Retinal pigment epithelial cell (primary cell): ENCODE data around the gene ADAMTS12.

ENCODE experiments used
- DNase-seq: peaks from one replicate; pipeline ENCODE4 v3.0.0-alpha.2; 2010; ENCODE audit warnings: low read depth
- H3K4me3 ChIP-seq: 2 replicates; pipeline ENCODE4 v1.5.1; 2011; ENCODE audit warnings: mild to moderate bottlenecking, low read length, control low read depth, moderate library complexity
- CTCF ChIP-seq: conservative IDR thresholded peaks from 2 replicates; pipeline ENCODE4 v1.5.1; 2011; ENCODE audit warnings: low read depth, low read length, control low read depth, inconsistent platforms

The ADAMTS12 gene

GRCh38 chr5:33692980-33693379 is 198.8 kb downstream of the ADAMTS12 start:
- TF ChIP-seq CTCF, result no peak
- no peak for DNase-seq

GRCh38 chr5:33691856-33692255 is 199.9 kb downstream of the ADAMTS12 start:
- no peak overlapping the region for H3K4me3 ChIP-seq
- DNase-seq, result no peak
- no peak for TF ChIP-seq CTCF

More at GRCh38 chr5:33692980-33693379, 198.8 kb downstream of the ADAMTS12 start:
- no peak overlapping the region for H3K4me3 ChIP-seq

- H3K4me3 ChIP-seq, result no peak overlapping the region
- TF ChIP-seq CTCF, result no peak
- no peak for DNase-seq
These were observed 201.2 kb downstream of the ADAMTS12 start for GRCh38 chr5:33690374-33691135.

GRCh38 chr5:33688526-33688925 is 203.3 kb downstream of the ADAMTS12 start:
- TF ChIP-seq CTCF, result no peak
- DNase-seq, result no peak
- no peak overlapping the region for H3K4me3 ChIP-seq

GRCh38 chr5:33688066-33688465 is 203.7 kb downstream of the ADAMTS12 start:
- no peak for DNase-seq
- H3K4me3 ChIP-seq, result no peak overlapping the region
- TF ChIP-seq CTCF, result no peak

- TF ChIP-seq CTCF, result no peak
- H3K4me3 ChIP-seq, result no peak overlapping the region
- peak; percentile 10 for DNase-seq
These were observed 205.7 kb downstream of the ADAMTS12 start for GRCh38 chr5:33685873-33686755.
